Nucleus accumbens (tissue), 56 donors: Measurements from ENCODE around the gene UGT2B10.
"Not testable (repeated sequence)": the region's sequence is repeated elsewhere in the genome, so short reads cannot be mapped to it uniquely, and the experiment has no call there.

Experiments
- DNase-seq, 56 donors: peaks; one replicate each; lab custom pipeline; 2025; lab: John Stamatoyannopoulos, UW

UGT2B10 gene

DNA sequence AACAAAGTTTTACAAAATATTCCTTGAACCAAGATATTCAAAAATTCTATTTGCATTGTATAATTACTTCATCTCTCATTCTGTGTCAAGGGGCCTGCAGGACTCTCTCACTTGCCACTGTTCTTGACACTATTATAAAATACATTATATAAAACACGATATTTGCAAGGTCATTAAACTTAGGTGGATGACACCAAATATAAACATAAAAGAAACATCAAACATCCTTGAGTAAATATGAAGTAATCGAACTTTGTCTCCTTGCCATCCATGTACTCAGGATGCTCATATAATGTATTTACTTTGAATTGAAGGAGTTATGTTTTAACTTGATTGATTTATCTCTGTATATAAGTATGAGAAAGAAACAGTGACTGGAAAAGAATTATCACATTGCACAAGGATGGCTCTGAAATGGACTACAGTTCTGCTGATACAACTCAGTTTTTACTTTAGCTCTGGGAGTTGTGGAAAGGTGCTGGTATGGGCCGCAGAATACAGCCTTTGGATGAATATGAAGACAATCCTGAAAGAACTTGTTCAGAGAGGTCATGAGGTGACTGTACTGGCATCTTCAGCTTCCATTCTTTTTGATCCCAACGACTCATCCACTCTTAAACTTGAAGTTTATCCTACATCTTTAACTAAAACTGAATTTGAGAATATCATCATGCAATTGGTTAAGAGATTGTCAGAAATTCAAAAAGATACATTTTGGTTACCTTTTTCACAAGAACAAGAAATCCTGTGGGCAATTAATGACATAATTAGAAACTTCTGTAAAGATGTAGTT, at the start of gene UGT2B10:
Gene UGT2B10 (plus strand): TSS at position 378 of the 793 bp plus-strand sequence. CDS start 26 bp downstream, at position 404.
- not testable (repeated sequence) for DNase-seq

DNA sequence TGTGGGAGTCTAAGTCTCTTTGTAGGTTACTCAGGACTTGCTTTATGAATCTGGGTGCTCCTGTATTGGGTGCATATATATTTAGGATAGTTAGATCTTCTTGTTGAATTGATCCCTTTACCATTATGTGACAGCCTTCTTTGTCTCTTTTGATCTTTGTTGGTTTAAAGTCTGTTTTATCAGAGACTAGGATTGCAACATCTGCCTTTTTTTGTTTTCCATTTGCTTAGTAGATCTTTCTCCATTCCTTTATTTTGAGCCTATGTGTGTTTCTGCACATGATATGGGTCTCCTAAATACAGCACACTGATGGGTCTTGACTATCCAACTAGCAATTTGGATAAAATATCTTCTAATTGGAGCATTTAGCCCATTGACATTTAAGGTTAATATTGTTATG, 44.0 kb upstream of the UGT2B10 start:
- not testable (repeated sequence) for DNase-seq

DNA sequence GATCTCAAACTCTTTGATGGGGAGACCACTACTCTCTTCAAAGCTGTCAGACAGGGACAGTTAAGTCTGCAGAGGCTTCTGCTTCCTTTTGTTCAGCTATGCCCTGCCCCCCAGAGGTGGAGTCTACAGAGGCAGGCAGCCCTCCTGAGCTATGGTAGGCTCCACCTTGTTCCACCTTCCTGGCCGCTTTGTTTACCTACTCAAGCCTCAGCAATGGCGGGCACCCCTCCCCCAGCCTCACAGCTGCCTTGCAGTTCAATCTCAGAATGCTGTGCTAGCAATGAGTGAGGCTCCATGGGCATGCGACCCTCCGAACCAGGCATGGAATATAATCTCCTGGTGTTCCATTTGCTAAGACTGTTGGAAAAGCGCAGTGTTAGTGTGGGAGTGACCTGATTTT, 42.1 kb upstream of the UGT2B10 start:
- DNase-seq: no peak

DNA sequence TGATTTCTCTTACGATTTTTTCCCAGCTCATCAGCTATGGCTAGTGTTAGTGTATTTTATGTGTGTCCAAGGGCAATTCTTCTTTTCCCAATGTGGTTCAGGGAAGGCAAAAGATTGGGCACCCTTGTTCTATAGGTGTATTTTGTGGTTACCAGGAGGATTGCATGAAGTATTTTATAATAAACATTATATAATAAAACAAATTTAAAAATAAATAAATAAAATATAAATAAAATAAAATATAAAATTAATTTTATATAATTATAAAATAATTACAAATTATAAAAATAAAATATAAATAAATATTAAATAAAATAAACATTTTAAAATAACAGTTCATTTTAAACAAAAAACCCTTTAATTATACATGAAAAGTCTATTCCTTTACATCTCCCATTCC, 35.6 kb upstream of the UGT2B10 start:
- DNase-seq: no peak

DNA sequence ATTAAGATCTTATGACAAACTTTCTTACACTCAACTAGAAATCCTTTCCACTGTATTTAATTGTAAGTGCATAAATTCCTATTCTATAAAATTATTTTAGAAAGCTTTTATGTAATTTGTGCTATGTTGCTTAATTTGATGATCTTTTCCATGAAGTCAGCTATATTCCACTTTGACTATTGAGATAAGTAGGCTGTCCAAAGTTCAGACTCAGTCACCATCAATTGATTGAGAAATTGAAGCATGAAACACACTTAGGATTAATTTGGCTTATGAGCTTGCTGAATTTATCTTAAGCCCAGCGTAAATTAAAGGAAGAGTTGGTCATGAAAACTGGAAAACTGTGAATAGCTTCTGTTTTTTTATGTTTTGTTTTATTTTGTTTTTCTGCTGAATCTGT, 18.7 kb upstream of the UGT2B10 start:
- no peak for DNase-seq

DNA sequence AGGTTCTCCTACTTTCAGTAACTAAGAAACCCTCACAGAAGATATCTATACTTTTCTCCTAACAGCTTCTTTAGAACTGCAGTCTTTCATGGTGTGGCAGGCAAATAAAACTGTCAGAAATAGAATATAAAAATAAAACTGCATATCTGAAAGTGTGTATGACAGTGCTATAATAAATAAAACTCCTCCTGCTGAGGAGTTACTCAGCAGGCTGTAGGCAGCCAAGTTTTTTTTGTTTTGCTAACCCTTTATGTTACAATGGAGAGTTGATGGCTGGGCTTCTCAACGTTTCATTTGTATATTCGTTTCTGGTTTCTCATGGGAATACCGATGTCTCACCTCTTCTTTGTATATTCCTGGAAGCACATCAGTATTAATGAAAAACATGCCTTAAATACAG, 18.2 kb upstream of the UGT2B10 start:
- DNase-seq: no peak

DNA sequence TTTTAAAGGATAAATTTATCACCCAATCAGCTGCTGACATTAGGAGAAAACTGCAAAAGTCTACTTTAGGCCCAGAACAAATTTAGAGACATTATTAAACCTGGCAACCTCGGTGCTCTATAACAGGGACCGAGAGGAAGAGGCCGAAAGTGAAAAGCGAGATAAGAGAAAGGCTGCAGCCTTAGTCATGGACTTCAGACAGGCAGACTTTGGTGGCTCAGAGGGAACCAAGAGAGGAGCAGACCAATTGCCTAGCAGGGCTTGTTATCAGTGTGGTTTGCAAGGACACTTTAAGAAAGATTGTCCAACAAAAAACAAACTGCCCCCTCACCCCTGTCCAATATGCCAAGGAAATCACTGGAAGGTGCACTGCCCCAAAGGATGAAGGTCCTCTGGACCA, 12.8 kb upstream of the UGT2B10 start:
- no peak for DNase-seq

DNA sequence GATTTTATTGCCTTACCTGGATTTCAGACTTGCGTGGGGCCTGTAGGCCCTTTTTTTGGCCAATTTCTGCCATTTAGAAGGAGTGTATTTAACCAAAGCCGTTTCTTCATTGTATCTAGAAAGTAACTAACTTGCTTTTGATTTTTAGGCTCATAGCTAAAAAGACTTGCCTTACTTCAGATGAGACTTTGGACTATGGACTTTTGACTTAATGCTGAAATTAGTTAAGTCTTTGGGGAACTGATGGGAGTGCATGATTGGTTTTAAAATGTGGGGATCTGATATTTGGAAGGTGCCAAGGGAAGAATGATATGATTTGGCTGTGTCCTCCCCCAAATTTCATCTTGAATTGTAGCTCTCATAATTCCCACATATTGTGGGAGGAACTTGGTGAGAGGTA, 7.7 kb upstream of the UGT2B10 start:
- DNase-seq: no peak

DNA sequence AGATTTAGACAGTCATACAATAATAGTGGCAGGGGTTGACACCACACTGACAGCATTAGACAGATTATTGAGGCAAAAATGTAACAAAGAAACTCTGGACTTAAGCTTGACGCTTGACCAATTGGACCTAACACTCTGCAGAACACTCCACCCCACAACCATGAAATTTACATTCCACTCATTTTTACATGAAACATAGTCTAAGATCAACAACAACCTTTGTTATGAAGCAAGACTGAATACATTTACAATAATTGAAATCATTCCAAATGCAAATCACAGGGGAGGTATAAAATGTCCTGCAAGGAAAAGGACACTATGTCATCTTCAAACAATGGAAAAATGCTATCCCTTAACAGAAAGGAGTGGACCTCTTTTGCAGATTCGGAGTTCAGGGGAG, 4.9 kb upstream of the UGT2B10 start:
- DNase-seq: no peak

DNA sequence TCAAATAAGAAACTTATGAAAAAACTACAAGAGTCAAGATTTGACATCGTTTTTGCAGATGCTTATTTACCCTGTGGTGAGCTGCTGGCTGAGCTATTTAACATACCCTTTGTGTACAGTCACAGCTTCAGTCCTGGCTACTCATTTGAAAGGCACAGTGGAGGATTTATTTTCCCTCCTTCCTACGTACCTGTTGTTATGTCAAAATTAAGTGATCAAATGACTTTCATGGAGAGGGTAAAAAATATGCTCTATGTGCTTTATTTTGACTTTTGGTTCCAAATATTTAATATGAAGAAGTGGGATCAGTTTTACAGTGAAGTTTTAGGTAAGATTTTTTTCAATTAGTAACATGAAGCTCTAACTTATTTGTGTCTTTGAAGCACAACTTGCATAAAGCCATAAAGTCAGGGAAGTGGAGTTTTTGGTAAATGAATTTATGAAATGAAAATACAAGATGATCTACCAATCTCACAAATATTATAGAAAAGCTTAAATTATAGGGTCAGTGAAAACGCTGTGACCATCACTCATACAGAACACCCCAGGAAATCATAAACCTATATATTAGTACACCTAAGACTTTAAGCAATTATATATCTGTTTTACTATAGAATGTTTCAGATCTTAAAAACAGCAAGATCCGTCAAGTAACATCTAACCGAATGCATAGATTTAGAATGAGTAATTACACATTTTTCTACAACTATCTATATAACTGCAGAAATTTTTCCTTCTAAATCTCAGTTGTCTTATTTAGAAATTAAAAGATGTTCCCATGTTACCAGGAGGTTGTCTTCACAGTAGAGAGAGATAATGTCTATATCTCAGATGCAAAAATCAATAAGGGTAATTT, 844 bp downstream of the UGT2B10 start:
- DNase-seq: not testable (repeated sequence)

DNA sequence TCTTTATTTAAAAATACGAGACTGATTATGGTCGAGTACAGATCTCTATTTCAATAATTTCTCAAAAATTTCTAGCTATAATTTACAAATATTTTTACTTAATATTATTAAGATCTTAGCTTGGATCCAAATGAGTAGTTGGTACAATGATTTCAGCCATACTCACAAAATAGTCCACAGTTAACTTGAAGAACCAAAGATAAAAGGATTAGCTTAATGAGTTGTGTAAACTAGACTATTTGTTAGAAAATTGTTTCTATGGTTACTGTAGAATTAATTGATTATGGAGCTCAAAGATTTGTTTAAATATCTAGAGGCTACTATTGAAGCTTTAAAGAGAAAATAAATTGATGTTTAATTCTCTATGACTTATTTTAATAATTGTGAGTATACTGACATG, 1.6 kb downstream of the UGT2B10 start:
- no peak for DNase-seq

DNA sequence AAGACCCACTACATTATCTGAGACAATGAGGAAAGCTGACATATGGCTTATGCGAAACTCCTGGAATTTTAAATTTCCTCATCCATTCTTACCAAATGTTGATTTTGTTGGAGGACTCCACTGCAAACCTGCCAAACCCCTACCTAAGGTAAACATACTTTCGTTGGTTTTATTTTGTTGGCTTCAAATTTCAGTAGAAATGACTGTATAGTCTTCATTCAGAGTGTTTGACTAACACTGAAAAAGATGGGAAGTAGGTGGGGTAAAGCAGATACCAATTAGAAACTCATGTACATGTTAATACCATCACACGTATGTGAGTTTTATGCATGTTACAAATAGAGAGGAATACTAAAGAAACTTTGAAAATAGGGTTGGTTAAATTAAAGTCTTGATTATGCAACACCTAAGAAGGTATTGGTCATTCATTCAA, 2.3 kb downstream of the UGT2B10 start:
- DNase-seq: not testable (repeated sequence)

DNA sequence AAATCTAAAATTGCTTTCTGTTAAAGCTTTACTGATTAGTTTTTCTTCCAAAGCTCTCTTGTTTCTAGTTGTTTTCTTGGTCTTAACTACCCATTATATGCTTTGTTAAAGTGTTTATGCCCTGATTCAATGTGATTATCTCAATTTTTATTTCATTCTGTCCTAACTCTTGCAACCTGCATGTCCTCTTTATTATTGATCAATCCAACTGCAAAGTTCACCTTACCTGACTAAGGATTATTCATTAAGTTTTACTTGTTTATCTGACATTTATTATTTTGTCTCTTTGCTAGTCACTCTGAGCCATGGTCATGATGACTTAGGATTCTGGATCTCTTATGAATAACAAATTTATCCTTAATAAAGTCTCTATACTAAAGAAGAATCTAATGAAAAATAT, 15.8 kb downstream of the UGT2B10 start:
- no peak for DNase-seq

DNA sequence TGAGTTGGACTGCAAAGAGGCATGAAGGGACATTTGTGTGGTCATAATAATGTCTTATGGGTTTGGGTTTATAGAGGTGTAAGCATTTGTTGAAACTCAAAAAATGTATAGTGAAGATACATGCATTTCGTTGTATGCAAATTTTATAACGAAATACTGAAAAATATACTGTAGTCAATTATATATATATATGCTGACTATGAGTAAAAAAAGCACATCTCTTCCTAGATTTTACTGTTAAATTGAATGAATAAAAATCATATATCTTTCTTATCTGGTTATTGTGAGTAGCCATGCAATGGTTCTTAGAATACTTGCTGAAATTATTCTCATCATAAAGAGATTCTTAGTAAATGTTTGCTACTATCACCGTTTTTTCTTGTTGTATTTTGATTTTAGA, 34.5 kb downstream of the UGT2B10 start:
- DNase-seq: no peak

DNA sequence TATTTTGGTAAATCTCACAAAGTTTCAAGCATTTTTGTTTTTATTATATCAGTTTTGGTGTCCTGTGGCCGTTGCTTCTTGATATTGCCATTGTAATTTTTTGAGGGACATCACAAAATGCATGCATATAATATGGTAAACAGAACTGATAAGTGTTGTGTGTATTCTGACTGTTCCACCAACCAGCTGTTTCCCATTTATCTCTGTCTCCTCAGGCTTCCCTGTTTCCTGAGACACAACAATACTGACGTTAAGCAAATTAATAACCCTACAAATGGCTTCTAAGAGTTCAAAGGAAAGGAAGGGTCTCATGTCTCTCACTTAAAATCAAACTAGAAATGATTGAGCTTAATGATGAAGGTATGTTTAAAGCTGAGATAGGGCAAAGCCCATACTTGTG, 40.0 kb downstream of the UGT2B10 start:
- DNase-seq: no peak

DNA sequence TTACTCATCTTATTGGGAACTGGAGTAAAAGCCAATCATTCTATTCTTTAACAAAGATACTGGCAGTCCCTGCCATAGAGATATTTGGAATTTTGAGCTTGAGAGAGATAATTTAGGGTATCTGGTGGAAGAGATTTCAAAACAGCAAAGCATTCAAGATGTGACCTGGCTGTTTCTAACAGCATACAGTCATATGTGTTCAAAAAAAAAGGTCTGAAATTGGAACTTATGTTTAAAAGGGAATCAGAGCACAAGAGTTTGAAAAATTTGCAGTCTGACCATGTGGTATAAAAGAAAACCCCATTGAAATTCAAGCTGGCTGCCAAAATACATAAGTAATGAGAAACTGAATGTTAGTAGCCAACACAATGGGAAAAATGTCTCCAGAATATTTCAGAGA, 42.2 kb downstream of the UGT2B10 start:
- DNase-seq: no peak

DNA sequence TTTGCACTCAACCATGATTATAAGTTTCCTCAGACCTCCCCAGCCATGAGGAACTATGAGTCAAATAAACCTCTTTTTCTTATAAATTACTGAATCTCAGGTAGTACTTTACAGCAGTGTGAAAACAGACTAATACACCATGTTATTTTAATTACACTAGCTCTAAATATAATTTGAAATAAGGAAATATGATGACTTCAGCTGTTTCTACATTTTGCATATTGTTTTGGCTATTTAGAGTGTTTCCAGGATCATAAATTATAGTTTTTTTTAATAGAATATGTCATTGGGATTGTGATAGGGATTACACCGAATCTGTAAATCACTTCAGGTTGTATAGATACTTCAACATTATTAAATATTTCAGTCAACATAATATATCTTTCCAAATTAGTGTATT, 43.9 kb downstream of the UGT2B10 start:
- no peak for DNase-seq

DNA sequence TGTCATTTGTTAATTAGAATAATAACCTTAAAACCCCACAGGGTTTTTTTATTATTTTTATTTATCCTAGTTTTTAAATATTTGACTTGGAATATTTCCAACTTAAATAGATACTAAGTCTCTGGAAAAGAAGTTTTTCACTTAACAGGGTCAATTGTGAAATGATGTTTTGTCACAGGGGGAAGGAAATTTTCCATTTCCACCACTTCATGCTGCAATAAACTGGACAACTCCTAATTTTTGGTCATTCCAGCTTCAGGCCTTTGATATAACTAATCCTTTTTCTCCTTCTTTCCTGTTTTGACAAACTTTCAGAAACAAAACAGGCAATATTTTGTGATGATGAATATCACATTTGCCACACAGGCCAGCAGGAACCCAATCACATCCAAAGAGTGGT, 45.3 kb downstream of the UGT2B10 start:
- DNase-seq: no peak

DNA sequence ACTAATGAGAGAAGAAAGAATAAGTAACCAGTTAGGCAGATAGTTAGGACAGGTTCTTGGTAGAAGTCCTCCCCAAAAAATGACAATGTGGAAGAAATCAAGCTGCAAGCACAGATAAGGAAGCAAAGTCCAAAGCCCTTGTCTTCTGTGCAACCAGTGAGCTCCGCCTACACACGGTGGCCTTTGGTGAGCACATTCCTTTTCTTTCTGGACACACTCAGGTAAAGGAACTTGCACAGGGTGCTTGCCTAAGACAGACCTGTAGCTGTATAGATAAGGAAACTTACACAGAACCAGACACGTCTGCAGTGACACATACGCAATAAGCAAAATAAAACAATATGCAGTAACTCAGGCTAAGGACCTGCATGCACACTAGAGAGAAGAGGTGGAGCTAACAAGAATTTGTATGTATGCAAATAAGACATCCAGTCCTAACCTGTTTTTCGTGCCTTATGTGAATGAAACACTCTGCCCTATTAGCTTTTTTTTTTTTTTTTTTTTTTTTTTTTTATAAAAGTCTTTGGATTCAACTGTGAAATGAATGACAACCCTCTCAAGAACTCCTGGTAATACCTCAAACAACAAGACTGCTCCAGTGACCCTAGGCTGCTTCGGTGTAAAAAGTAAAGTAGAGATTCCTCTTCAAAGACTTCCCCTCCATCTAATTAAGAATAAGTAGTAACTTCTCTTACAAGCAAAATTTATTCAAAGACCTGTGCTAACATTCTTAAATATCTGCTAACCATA, 48.8 kb downstream of the UGT2B10 start:
- no peak for DNase-seq

DNA sequence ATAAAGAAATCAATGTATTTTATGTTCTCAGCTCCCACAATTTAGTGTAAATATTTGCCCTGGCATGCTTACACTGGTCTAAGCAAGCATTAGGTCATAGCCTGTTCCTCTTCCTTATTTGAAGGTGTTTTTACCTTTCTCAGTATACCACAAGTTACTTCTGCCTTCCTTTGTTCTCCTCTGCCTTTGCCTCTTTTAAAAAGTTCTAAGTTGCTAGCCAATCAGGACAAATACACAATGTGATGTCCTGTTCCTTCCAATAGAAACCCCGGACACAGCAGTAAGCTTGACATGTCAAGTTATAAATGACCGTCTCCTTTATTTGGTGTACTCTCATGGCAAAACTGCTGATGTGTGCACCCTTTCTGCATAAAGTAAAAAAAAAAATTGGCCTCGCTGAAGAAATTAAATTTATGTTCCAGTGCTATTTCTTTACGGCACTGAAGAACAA, 49.4 kb downstream of the UGT2B10 start:
- DNase-seq: no peak

DNA sequence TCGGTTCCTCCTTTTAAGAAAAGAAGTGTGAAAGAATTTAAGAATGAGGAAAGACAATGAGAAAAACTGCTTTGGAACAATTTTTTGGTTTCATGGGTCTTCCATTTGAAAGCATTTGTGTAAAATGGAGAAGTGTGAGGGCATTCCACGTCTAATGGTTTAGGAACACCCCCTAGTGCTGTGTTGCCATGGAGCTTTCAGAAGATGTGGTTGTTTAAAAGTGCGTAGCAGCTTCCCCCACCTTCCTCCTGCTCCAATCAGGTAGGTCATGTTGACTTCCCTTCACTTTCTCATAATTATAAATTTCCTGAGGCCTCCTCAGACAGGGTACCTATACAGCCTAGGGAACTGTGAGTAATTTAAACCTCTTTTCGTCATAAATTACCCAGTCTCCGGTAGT, 50.0 kb downstream of the UGT2B10 start:
- DNase-seq: no peak
